ENCODE measurements around the gene KLHDC7B. TPM values are rescaled to one million over a fixed set of nuclear protein-coding genes. Genes with fewer than 3 reads are reported as not detected.
A peak's percentile ranks its signal among the peaks of the same experiment; 100 is the strongest.
"Not testable (repeated sequence)": the region's sequence is repeated elsewhere in the genome, so short reads cannot be mapped to it uniquely, and the experiment has no call there.

KLHDC7B gene
- polyA plus RNA-seq, 6 donors from 2014 or later = 1.5 to 5.8 (median 4.4) TPM

GRCh38 chr22:50507421-50507990 is 38.2 kb upstream of the KLHDC7B start, which contains the start of gene LMF2:
Gene LMF2 (minus strand): TSS chr22:50507702. CDS start chr22:50507675, 27 bp downstream.
- peaks cover 18 to 24% (median 20%) of the 10 kb centered on the region in 3 donors for H3K4me1 Mint-ChIP-seq
- no peaks in the 10 kb centered on the region for H3K27me3 Mint-ChIP-seq
- H3K36me3 Mint-ChIP-seq = no peaks in the 10 kb centered on the region
- peak within 1 kb of the TSS; percentile 95 to 98 (median 96) for H3K4me3 Mint-ChIP-seq
- ATAC-seq (ENCODE audit: low read depth in 2 of 2) (peak; percentile 72 to 74), DNase-seq (peak; percentile 87)
- H3K27ac Mint-ChIP-seq = peak within 1 kb of the TSS; percentile 95 to 99 (median 99)
- H3K9me3 Mint-ChIP-seq = no peaks in the 10 kb centered on the region

- H3K27ac Mint-ChIP-seq = peak within 1 kb of the TSS; percentile 95 to 99 (median 99)
- no peaks in the 10 kb centered on the region for H3K9me3 Mint-ChIP-seq
- peaks cover 18 to 24% (median 20%) of the 10 kb centered on the region in 3 donors for H3K4me1 Mint-ChIP-seq
- DNase-seq (peak; percentile 97), ATAC-seq (ENCODE audit: low read depth in 2 of 2) (peak; percentile 66 to 71)
- H3K36me3 Mint-ChIP-seq = no peaks in the 10 kb centered on the region
- H3K27me3 Mint-ChIP-seq = no peaks in the 10 kb centered on the region
- H3K4me3 Mint-ChIP-seq = peak within 1 kb of the TSS; percentile 95 to 98 (median 96)
These were observed 37.5 kb upstream of the KLHDC7B start, which contains the start of gene NCAPH2 for GRCh38 chr22:50507991-50508884. Gene NCAPH2 (plus strand): TSS chr22:50508224. CDS start chr22:50508338, 114 bp downstream.

- no peak for ATAC-seq (ENCODE audit: low read depth in 2 of 2)
- H3K9me3 Mint-ChIP-seq = no peaks in the 10 kb centered on the region
- peaks cover 18 to 26% (median 23%) of the 10 kb centered on the region in 3 donors for H3K4me1 Mint-ChIP-seq
- H3K36me3 Mint-ChIP-seq = no peaks in the 10 kb centered on the region
- DNase-seq = no peak
- H3K4me3 Mint-ChIP-seq = peak overlapping the region; percentile 91 to 98 (median 96)
- H3K27me3 Mint-ChIP-seq = no peaks in the 10 kb centered on the region
- peak overlapping the region; percentile 94 to 99 (median 98) for H3K27ac Mint-ChIP-seq
These were observed 36.8 kb upstream of the KLHDC7B start for GRCh38 chr22:50508897-50509296.

- Mint-ChIP-seq H3K9me3 (no peaks in the 10 kb centered on the region), H3K4me1 (peaks cover 28 to 35% (median 31%) of the 10 kb centered on the region in 3 donors), H3K27me3 (no peaks in the 10 kb centered on the region), H3K4me3 (no peak overlapping the region), H3K36me3 (peaks cover 0 to 5% of the 10 kb centered on the region in 2 donors), H3K27ac (no peak overlapping the region)
- DNase-seq = no peak
- no peak for ATAC-seq (ENCODE audit: low read depth in 2 of 2)
These were observed 32.5 kb upstream of the KLHDC7B start for GRCh38 chr22:50513175-50513574.

- peaks cover 0 to 5% of the 10 kb centered on the region in 2 donors for H3K36me3 Mint-ChIP-seq
- ATAC-seq (ENCODE audit: low read depth in 2 of 2) (no peak), DNase-seq (no peak)
- no peaks in the 10 kb centered on the region for H3K9me3 Mint-ChIP-seq
- H3K4me3 Mint-ChIP-seq = peak overlapping the region in 1 of 8 donors; percentile 27
- peaks cover 16 to 23% (median 20%) of the 10 kb centered on the region in 3 donors for H3K4me1 Mint-ChIP-seq
- H3K27me3 Mint-ChIP-seq = no peaks in the 10 kb centered on the region
- H3K27ac Mint-ChIP-seq = no peak overlapping the region
These were observed 29.6 kb upstream of the KLHDC7B start for GRCh38 chr22:50516068-50516467.

GRCh38 chr22:50516891-50517290 is 28.8 kb upstream of the KLHDC7B start:
- Mint-ChIP-seq H3K27me3 (no peaks in the 10 kb centered on the region), H3K9me3 (no peaks in the 10 kb centered on the region), H3K4me1 (peaks cover 17 to 23% (median 20%) of the 10 kb centered on the region in 3 donors), H3K4me3 (no peak overlapping the region), H3K27ac (no peak overlapping the region), H3K36me3 (peaks cover 0 to 5% of the 10 kb centered on the region in 2 donors)
- DNase-seq = no peak
- no peak for ATAC-seq (ENCODE audit: low read depth in 2 of 2)

GRCh38 chr22:50517495-50518260 is 28.0 kb upstream of the KLHDC7B start:
- Mint-ChIP-seq H3K27me3 (no peaks in the 10 kb centered on the region), H3K4me3 (no peak overlapping the region), H3K36me3 (peaks cover 0 to 5% of the 10 kb centered on the region in 2 donors), H3K9me3 (no peaks in the 10 kb centered on the region), H3K4me1 (peaks cover 17 to 25% (median 22%) of the 10 kb centered on the region in 3 donors), H3K27ac (no peak overlapping the region)
- no peak for DNase-seq
- no peak for ATAC-seq (ENCODE audit: low read depth in 2 of 2)

- no peaks in the 10 kb centered on the region for H3K9me3 Mint-ChIP-seq
- no peak for DNase-seq
- no peak overlapping the region for H3K27ac Mint-ChIP-seq
- H3K27me3 Mint-ChIP-seq = no peaks in the 10 kb centered on the region
- no peak overlapping the region for H3K4me3 Mint-ChIP-seq
- peaks cover 0 to 5% of the 10 kb centered on the region in 2 donors for H3K36me3 Mint-ChIP-seq
- no peak for ATAC-seq (ENCODE audit: low read depth in 2 of 2)
- H3K4me1 Mint-ChIP-seq = peaks cover 17 to 25% (median 22%) of the 10 kb centered on the region in 3 donors
These were observed 27.1 kb upstream of the KLHDC7B start for GRCh38 chr22:50518606-50519005.

- H3K9me3 Mint-ChIP-seq = no peaks in the 10 kb centered on the region
- peaks cover 0 to 5% of the 10 kb centered on the region in 2 donors for H3K36me3 Mint-ChIP-seq
- no peak overlapping the region for H3K4me3 Mint-ChIP-seq
- H3K27ac Mint-ChIP-seq = no peak overlapping the region
- H3K27me3 Mint-ChIP-seq = no peaks in the 10 kb centered on the region
- DNase-seq = no peak
- no peak for ATAC-seq (ENCODE audit: low read depth in 2 of 2)
- H3K4me1 Mint-ChIP-seq = peaks cover 17 to 21% (median 18%) of the 10 kb centered on the region in 3 donors
These were observed 26.5 kb upstream of the KLHDC7B start for GRCh38 chr22:50519151-50519550.

GRCh38 chr22:50520184-50520583 is 25.5 kb upstream of the KLHDC7B start:
- peaks cover 17 to 24% (median 18%) of the 10 kb centered on the region in 3 donors for H3K4me1 Mint-ChIP-seq
- not testable (repeated sequence) for H3K27ac Mint-ChIP-seq; H3K4me3 Mint-ChIP-seq; ATAC-seq (ENCODE audit: low read depth in 2 of 2); DNase-seq; H3K36me3 Mint-ChIP-seq; H3K27me3 Mint-ChIP-seq; H3K9me3 Mint-ChIP-seq

GRCh38 chr22:50520826-50521453 is 24.8 kb upstream of the KLHDC7B start:
- H3K4me3 Mint-ChIP-seq = no peak overlapping the region
- H3K4me1 Mint-ChIP-seq = peaks cover 12 to 23% (median 13%) of the 10 kb centered on the region in 3 donors
- H3K27ac Mint-ChIP-seq = peak overlapping the region in 1 of 6 donors; percentile 56
- H3K27me3 Mint-ChIP-seq = no peaks in the 10 kb centered on the region
- no peaks in the 10 kb centered on the region for H3K36me3 Mint-ChIP-seq
- no peak for ATAC-seq (ENCODE audit: low read depth in 2 of 2)
- DNase-seq = no peak
- H3K9me3 Mint-ChIP-seq = no peaks in the 10 kb centered on the region

- H3K9me3 Mint-ChIP-seq = no peaks in the 10 kb centered on the region
- H3K27me3 Mint-ChIP-seq = no peaks in the 10 kb centered on the region
- H3K27ac Mint-ChIP-seq = peak overlapping the region in 1 of 6 donors; percentile 15
- DNase-seq (no peak), ATAC-seq (ENCODE audit: low read depth in 2 of 2) (no peak)
- H3K4me3 Mint-ChIP-seq = peak overlapping the region in 2 of 8 donors; percentile 3 to 29
- H3K36me3 Mint-ChIP-seq = no peaks in the 10 kb centered on the region
- H3K4me1 Mint-ChIP-seq = peaks cover 11 to 22% (median 13%) of the 10 kb centered on the region in 3 donors
These were observed 24.0 kb upstream of the KLHDC7B start for GRCh38 chr22:50521710-50522109.

Measured in naive B cell (primary cell).